OCI-LY1 (cell line): Measurements from ENCODE around the gene PDGFA.

ENCODE experiments used
- H2AFZ ChIP-seq: fragments of 200-600 bp; sonication (generic), shearing (Covaris generic); 2 replicates; pipeline ENCODE4 v1.6.0; 2014; ENCODE audit warnings: antibody characterized with exemption, mild to moderate bottlenecking, low read length
- H3F3A ChIP-seq: fragments of 200-600 bp; sonication (generic), shearing (Covaris generic); 2 replicates; pipeline ENCODE4 v1.6.0; 2014; ENCODE audit warnings: mild to moderate bottlenecking, antibody characterized with exemption, low read length, moderate library complexity; ENCODE audit not compliant: insufficient read depth
- H3K27ac ChIP-seq: fragments of 200-600 bp; sonication (generic); 2 replicates; pipeline ENCODE4 v1.5.1; 2014; ENCODE audit warnings: low read length, mixed run types, mild to moderate bottlenecking, low read depth; ENCODE audit not compliant: poor library complexity, severe bottlenecking
- H3K27me3 ChIP-seq: fragments of 200-600 bp; sonication (generic); 2 replicates; pipeline ENCODE4 v1.6.0; 2014; ENCODE audit warnings: antibody characterized with exemption, mild to moderate bottlenecking, low read length, moderate library complexity; ENCODE audit not compliant: insufficient read depth
- H3K36me3 ChIP-seq: fragments of 200-600 bp; sonication (generic); 2 replicates; pipeline ENCODE4 v1.6.1; 2014; ENCODE audit warnings: mild to moderate bottlenecking, antibody characterized with exemption, low read length, moderate library complexity, mixed read lengths; ENCODE audit not compliant: insufficient read depth
- H3K4me1 ChIP-seq: fragments of 200-600 bp; sonication (generic); 2 replicates; pipeline ENCODE4 v1.5.1; 2014; ENCODE audit warnings: mild to moderate bottlenecking, low read length, moderate library complexity; ENCODE audit not compliant: insufficient read depth, severe bottlenecking
- H3K4me2 ChIP-seq: fragments of 200-600 bp; sonication (generic), shearing (Covaris generic); 2 replicates; pipeline ENCODE4 v1.6.1; 2014; ENCODE audit warnings: low read length
- H3K4me3 ChIP-seq: fragments of 200-600 bp; sonication (generic); 2 replicates; pipeline ENCODE4 v1.5.1; 2014; ENCODE audit warnings: low read length, low read depth, mild to moderate bottlenecking, mixed read lengths; ENCODE audit not compliant: poor library complexity, severe bottlenecking
- H3K79me2 ChIP-seq: fragments of 200-600 bp; shearing (Covaris generic); 2 replicates; pipeline ENCODE4 v1.6.1; 2016; ENCODE audit warnings: mixed run types, low read length, mixed read lengths; ENCODE audit not compliant: insufficient read depth
- H3K9ac ChIP-seq: fragments of 200-600 bp; sonication (generic), shearing (Covaris generic); 2 replicates; pipeline ENCODE4 v1.6.1; 2014; ENCODE audit warnings: mild to moderate bottlenecking, low read length, mixed read lengths
- H3K9me2 ChIP-seq: fragments of 200-600 bp; sonication (generic), shearing (Covaris generic); 2 replicates; pipeline ENCODE4 v1.6.1; 2014; ENCODE audit warnings: low read depth, mild to moderate bottlenecking, low read length, mixed read lengths
- H3K9me3 ChIP-seq: fragments of 200-600 bp; shearing (Covaris generic); 2 replicates; pipeline ENCODE4 v1.6.1; 2014; ENCODE audit warnings: low read length, mixed read lengths
- H4K20me1 ChIP-seq: fragments of 200-600 bp; sonication (generic), shearing (Covaris generic); 2 replicates; pipeline ENCODE4 v1.6.0; 2016; ENCODE audit warnings: mild to moderate bottlenecking, low read length; ENCODE audit not compliant: insufficient read depth
- EZH2 ChIP-seq: fragments of 200-600 bp; sonication (generic), shearing (Covaris generic); IDR thresholded peaks from 2 replicates; pipeline ENCODE4 v1.8.0; 2017; ENCODE audit warnings: borderline replicate concordance, mixed run types, mild to moderate bottlenecking, antibody characterized with exemption, low read length, moderate library complexity, mixed read lengths
- TF ChIP-seq, protein P1 (sequence below): fragments of 200-600 bp; sonication (generic), shearing (Covaris generic); IDR thresholded peaks from 2 replicates; pipeline ENCODE4 v1.5.1; 2017; ENCODE audit warnings: mild to moderate bottlenecking, antibody characterized with exemption, low read length, moderate library complexity, mixed read lengths

The PDGFA gene

DNA sequence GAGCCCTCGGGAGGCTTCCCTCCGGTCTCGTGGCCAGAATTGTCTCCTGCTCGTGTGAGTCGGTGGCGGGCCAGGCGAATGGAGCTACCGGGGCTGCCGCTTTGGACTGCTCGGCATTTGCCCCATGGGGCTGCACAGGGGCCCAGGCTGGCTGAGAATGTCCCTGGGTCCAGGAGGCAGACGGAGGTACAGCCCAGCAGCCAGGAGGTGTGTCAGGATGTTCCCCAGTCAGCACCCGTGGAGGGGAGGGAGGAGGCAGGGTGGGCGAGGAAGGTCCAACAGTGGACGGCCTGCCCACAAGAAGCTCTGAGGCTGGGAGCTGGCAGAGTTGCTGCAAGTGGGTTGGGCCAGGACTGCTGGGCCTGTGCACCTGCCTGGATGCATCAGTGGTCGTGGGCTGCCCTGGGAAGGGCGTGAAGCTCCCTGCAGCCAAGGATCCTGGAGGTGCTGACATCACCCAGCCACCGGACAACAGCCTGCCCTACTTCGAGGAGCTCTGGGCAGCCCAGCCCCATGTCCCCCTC lies 46.4 kb downstream of the PDGFA start:
- Histone ChIP-seq H3K27me3 (no peaks in the 10 kb centered on the region), H3K9me3 (no peaks in the 10 kb centered on the region), H3K4me1 (no peaks in the 10 kb centered on the region), H3K4me2 (no peak overlapping the region), H3K79me2 (no peaks in the 10 kb centered on the region), H3K9me2 (no peaks in the 10 kb centered on the region), H3F3A (no peaks in the 10 kb centered on the region), H3K36me3 (no peaks in the 10 kb centered on the region), H3K9ac (no peak overlapping the region), H2AFZ (no peak overlapping the region), H3K4me3 (no peak overlapping the region), H3K27ac (no peak overlapping the region), H4K20me1 (no peaks in the 10 kb centered on the region)
- TF ChIP-seq EZH2 = no peak
- TF ChIP-seq, protein P1, sequence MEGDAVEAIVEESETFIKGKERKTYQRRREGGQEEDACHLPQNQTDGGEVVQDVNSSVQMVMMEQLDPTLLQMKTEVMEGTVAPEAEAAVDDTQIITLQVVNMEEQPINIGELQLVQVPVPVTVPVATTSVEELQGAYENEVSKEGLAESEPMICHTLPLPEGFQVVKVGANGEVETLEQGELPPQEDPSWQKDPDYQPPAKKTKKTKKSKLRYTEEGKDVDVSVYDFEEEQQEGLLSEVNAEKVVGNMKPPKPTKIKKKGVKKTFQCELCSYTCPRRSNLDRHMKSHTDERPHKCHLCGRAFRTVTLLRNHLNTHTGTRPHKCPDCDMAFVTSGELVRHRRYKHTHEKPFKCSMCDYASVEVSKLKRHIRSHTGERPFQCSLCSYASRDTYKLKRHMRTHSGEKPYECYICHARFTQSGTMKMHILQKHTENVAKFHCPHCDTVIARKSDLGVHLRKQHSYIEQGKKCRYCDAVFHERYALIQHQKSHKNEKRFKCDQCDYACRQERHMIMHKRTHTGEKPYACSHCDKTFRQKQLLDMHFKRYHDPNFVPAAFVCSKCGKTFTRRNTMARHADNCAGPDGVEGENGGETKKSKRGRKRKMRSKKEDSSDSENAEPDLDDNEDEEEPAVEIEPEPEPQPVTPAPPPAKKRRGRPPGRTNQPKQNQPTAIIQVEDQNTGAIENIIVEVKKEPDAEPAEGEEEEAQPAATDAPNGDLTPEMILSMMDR = no peak

DNA sequence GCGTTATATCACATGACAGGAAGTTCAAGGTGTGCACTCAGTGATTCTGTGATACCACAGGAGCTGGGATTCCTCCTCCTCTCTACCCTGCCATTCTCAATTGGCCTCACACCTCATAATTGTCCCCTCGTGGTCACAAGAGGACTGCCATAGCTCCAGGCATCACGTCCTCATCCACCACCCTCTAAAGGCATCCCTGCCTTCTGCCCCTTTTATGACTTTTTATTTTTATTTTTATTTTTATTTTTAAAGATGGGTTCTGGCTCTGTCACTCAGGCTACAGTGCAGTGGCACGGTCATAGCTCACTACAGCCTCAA lies 47.0 kb downstream of the PDGFA start:
- Histone ChIP-seq H3K9ac (no peak overlapping the region), H3K36me3 (no peaks in the 10 kb centered on the region), H2AFZ (no peak overlapping the region), H3K4me3 (no peak overlapping the region), H3F3A (no peaks in the 10 kb centered on the region), H4K20me1 (no peaks in the 10 kb centered on the region), H3K27me3 (no peaks in the 10 kb centered on the region), H3K4me2 (no peak overlapping the region), H3K27ac (no peak overlapping the region), H3K79me2 (no peaks in the 10 kb centered on the region), H3K9me3 (no peaks in the 10 kb centered on the region), H3K9me2 (no peaks in the 10 kb centered on the region), H3K4me1 (no peaks in the 10 kb centered on the region)
- TF ChIP-seq, protein P1 = no peak
- TF ChIP-seq EZH2 = no peak

DNA sequence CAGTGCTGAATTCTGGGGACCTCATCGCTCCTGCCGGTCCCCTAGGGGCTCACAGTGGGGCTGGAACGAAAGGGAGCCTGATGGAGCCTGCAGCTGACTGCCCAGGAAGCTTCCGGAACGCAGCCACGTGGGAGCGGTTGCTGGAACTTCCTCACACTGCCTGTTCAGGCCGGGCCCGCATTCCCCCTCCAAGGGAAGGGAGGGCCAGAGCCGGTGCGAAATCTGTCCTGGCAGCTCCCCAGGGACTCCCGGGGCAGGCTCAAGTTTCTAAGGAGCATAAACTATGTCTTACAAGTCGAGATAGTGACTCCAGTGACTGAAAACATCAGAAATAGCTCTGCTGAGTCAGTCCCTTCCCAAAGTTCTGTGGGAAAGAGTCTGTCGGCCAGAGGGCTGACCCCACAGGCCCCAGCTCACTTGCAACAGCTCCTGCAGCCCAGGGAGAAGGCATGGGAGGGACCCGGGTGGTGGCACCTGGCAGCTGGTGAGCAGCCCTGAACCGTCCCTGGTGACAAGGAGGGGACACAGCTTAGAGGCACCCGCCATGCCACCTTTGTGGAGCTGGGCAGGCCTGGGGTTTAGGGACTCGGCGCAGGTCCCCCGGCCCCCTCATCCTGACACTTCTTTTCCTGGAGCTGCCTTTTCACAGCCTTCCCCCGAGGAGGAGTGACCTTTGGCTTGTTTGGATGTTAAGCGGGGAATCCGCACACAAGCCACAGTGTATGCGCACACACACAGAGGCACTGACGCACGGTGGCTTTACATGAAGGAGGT lies 47.6 kb downstream of the PDGFA start:
- Histone ChIP-seq H3K27me3 (no peaks in the 10 kb centered on the region), H3K9me2 (no peaks in the 10 kb centered on the region), H3F3A (no peaks in the 10 kb centered on the region), H3K79me2 (no peaks in the 10 kb centered on the region), H2AFZ (no peak overlapping the region), H3K4me2 (no peak overlapping the region), H3K4me1 (no peaks in the 10 kb centered on the region), H3K27ac (no peak overlapping the region), H4K20me1 (no peaks in the 10 kb centered on the region), H3K9ac (no peak overlapping the region), H3K9me3 (no peaks in the 10 kb centered on the region), H3K4me3 (no peak overlapping the region), H3K36me3 (no peaks in the 10 kb centered on the region)
- TF ChIP-seq, protein P1 = no peak
- TF ChIP-seq EZH2 = no peak
